IPS-18c (cell line): ENCODE measurements around the gene SULT1C3.
"Not testable (repeated sequence)": the region's sequence is repeated elsewhere in the genome, so short reads cannot be mapped to it uniquely, and the experiment has no call there.

Experiments
- H3K4me3 ChIP-seq: 2 replicates; pipeline ENCODE4 v1.7.0; 2013; ENCODE audit warnings: low read depth, mild to moderate bottlenecking, low read length, moderate library complexity; ENCODE audit not compliant: insufficient read depth
- H3K9me3 ChIP-seq: one replicate; pipeline ENCODE4 v1.6.1; 2013; ENCODE audit warnings: mild to moderate bottlenecking, low read length, moderate library complexity; ENCODE audit not compliant: control insufficient read depth, insufficient read depth

Gene SULT1C3

DNA sequence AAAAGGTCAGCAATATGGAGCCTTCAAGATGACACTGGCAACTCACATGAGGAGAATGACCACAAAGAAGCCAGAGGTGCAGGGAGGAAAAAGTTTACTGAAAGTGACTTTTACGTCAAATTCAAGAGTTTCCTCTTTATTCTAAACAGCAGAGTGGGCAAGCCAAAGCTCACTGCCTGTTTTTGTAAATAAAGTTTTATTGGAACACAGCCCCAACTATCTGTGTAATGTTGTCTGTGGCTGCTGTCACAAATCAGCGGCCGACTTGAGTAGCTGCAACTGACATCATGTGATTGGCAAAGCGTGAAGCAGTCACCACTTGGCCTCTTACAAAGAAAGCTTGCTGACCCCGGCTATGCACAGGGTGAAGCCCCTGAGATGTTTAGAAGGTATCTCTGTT lies 39.7 kb downstream of the SULT1C3 start:
- Histone ChIP-seq H3K9me3 (no peaks in the 10 kb centered on the region), H3K4me3 (no peak overlapping the region)

DNA sequence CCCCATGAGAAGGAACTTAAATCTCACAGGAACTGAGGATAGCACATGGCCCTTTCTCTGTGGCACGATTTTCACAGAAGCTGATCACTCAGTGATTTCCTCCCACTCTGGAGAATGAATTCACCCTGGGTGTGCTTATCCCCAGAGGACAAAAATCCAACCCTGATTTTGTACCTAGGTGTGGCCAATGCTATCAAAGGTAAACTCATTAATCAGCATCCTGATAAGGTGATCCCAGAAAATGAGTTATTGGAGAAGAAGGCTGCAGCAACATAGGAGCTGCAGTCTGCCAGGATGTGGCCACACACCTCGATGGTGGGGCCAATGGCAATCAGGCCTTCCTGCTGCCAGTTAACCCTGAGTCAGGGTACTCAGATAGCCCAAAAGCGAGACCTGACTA lies 40.7 kb downstream of the SULT1C3 start:
- no peaks in the 10 kb centered on the region for H3K9me3 ChIP-seq
- H3K4me3 ChIP-seq = no peak overlapping the region

DNA sequence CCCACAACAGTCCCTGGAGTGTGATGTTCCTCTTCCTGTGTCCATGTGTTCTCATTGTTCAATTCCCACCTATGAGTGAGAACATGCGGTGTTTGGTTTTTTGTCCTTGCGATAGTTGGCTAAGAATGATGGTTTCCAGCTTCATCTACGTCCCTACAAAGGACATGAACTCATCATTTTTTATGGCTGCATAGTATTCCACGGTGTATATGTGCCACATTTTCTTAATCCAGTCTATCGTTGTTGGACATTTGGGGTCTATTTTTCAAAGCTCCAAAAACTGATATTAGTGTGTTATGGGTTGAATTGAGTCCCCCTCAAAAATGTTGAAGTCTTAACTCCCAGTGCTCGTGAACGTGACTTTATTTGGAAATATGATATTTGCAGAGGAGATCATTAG lies 44.8 kb downstream of the SULT1C3 start:
- H3K9me3 ChIP-seq, H3K4me3 ChIP-seq: not testable (repeated sequence)

DNA sequence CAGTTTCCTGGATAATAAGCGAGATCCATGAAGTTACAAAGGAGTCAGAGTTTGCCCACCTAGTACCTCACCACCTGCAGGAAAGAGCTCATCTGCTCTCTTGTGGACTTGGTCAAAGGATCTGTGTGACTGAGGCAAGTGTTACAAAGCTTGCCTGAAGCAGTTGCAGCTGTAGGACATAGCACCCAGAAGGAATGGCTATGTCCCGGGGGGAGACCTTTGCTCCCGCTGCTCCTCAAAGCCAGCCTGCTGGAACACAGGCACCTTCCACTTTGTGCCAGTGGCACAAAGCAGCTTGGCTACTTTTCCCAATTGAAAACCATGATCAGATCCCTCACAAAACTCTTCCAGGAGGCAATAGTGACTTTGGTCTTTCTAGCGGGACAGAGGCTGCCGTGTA lies 45.8 kb downstream of the SULT1C3 start:
- Histone ChIP-seq H3K9me3 (no peaks in the 10 kb centered on the region), H3K4me3 (no peak overlapping the region)

DNA sequence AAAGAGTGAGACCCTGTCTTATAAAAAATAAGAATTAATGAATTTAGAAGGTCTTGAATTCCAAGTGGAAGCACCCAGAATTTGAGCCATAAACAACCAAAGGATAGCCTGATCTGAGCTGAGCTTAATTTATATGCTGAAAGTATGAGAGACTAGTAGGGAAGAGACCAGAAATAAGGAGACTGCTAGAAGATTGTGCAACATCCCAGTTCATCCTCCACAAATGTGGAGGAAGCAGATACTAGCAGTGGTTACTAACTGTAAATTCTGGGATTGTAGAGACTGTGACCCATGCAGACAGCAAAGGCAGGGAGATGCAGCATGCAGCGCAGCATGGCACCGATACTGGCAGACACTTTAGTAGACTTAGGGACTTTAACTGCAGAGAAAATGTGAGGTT lies 47.4 kb downstream of the SULT1C3 start:
- no peak overlapping the region for H3K4me3 ChIP-seq
- no peaks in the 10 kb centered on the region for H3K9me3 ChIP-seq

DNA sequence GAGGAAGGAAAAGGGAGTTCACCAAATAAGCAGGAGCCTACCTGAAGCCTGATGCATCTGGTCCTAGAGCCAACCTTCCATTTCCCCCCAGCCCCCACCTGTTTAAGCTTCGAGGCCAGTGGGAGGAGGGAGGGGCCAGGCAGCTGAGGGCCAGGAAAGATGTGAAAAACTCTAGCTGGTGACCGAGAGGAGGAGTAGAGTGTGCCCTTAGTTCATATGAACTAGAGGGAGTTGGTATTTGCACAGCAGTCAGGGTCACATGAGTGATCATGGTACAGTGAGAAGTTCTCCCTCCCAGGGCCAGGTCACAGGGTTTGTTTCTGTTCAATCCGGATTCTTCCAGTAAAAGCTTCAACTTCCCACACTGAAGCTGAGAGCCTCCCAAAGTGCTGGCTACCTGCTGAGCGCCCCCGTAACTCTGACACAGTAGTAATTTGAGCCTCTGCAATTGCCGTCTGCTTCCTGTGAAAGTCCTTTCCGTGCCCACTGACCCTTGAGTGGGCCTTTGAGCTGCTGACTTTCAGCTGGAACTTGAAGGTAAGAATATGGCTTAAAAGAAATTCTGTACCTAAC lies 48.9 kb downstream of the SULT1C3 start, which contains the start of gene SULT1C2:
TSS of gene SULT1C2 (plus strand) at position 362 of the 573 bp plus-strand sequence. CDS start 4,773 bp downstream, outside the sequence.
- H3K4me3 ChIP-seq = no peak within 1 kb of the TSS
- no peaks in the 10 kb centered on the region for H3K9me3 ChIP-seq

DNA sequence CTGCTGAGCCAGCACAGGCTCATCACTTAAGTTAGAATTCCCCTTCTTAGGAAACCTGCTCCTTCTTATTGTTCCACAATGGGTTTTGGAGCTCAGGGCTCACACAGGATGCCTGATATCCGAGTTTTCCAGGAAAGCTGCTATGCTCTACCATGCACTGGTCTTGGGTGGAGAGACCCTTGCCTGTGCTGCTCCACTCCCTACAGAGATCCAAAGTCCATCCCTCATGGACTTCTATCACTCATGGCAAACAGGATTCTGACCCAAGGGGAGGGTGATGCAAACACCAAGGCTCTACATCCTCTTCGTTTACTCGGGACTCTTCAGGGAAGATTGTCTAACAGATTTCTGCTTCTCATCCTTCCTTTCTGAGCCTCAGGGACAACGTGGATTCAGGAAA lies 54.1 kb downstream of the SULT1C3 start:
- Histone ChIP-seq H3K9me3 (no peaks in the 10 kb centered on the region), H3K4me3 (no peak overlapping the region)

DNA sequence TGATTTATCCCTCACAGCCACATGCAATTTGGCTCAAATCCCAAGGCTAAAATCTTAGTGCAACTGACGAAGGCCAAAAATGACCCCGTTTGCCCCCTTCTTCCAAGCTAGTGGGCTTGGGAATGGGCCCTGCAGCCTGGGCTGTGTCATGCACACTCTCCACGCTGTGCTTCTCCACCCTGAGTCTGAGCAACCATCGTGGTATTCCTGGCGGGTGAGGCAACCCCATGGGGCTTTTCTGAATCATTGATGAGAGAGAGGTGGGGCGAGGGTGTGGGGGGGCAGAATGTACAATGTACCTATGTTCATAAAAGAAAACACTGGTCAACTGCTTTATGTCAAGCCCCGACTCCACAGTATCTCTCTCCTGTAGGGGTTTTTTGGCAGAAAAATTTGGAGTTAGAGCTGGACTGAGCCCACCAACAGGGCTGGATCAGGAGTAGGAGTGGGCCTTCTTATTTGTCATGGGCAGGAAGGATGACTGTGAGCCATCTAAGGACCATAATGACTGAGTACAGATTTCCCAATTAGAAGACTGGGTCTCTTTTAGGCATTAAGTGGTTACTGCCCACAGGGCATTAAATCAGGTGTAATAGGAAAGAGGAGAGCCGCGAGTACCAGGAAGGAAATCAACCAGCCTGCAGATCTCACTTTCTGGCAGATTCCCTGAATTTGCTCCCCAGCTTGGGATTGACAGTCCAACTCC lies 57.8 kb downstream of the SULT1C3 start:
- Histone ChIP-seq H3K9me3 (no peaks in the 10 kb centered on the region), H3K4me3 (no peak overlapping the region)

DNA sequence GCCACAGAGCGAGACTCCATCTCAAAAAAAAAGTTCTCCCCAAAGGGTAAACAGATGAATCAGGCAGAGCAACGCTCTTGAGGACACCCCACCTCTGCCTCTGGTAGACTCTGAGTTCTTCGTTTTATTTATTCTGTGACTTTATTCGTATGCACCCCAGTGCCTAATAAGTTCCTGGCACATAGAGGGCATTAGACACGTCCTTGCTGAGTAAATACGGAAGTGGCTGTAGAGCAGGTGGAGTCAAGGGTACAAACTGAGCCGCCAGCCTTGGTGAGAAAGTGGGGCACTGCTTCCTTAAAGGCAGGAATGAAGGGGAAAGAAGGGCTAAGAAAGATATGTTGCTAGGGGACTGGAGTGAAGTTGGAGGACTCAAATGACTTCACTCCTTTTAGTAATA lies 61.8 kb downstream of the SULT1C3 start:
- Histone ChIP-seq H3K4me3 (no peak overlapping the region), H3K9me3 (no peaks in the 10 kb centered on the region)

DNA sequence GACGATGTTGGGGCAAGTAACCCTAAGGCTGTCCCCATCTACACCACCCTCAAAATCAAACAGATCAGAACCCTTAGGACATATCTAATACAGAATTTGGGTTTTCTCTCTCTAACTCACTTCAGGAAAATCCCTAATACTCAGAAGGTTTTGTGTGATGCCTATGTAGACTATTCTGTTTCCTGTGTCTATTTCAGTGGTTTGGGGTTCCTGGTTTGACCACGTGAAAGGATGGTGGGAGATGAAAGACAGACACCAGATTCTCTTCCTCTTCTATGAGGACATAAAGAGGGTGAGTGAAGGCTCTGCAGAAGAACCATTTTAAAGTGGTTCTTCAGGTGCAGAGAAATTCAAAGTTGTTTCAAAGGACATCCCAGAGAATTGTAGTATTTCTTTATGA lies 65.2 kb downstream of the SULT1C3 start:
- H3K9me3 ChIP-seq = no peaks in the 10 kb centered on the region
- no peak overlapping the region for H3K4me3 ChIP-seq

DNA sequence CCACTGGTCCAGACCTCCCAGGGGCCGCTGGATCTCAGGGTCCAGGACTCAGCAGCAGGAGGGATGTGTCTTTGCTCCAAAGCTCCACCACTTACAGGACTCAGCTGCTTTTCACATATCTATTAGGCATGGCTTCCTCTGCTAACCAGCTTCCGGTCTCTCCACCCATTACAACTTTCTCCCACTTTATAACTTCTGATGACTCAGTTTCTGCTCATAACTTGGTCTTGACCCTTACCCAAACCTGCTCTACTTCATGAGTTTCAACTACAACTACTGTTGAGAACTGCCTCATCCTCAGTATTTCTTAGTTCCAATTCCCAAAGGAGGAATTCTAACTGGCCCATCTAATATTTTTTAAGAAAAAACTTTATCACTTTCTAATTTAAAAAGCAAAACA lies 66.1 kb downstream of the SULT1C3 start:
- Histone ChIP-seq H3K9me3 (no peaks in the 10 kb centered on the region), H3K4me3 (no peak overlapping the region)

DNA sequence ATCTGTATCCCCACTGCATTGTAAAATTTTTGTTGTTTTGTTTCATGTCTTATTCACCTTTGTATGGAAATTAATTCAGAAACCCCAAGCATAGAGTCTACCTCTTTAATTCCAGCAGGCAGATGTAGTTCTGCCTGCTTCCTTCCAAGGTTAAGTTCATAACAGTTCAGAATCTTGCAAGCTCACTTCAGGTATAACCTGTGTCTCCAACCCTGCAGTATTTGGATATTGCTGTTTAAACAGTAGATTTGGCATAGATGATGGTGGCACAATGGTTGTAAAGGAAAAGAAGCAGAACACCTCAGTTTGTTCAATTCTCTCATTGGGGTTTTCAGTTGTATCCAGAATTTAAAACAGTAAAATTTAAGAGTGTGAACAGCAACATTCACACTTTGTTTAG lies 70.1 kb downstream of the SULT1C3 start:
- H3K4me3 ChIP-seq = no peak overlapping the region
- H3K9me3 ChIP-seq = no peaks in the 10 kb centered on the region
